BLaER1 treated with 17β-estradiol and CSF1 and Interleukin-3, amounts not matched to agents 10 nM and 100 nM (cell line): ENCODE results near the gene HIVEP1.

Experiments used
- H3K27ac ChIP-seq, 11 experiments: shearing (Covaris generic); formaldehyde crosslinking; 2 replicates each; pipeline ENCODE4 v1.8.1; 2022
- H3K27me3 ChIP-seq, 11 experiments: shearing (Covaris generic); formaldehyde crosslinking; 2 replicates each; pipeline ENCODE4 v1.8.1; 2022
- H3K36me3 ChIP-seq, 11 experiments: shearing (Covaris generic); formaldehyde crosslinking; 2 replicates each; pipeline ENCODE4 v1.8.1; 2022
- H3K4me1 ChIP-seq, 10 experiments: shearing (Covaris generic); formaldehyde crosslinking; 2 replicates each; pipeline ENCODE4 v1.8.1; 2022
- H3K4me2 ChIP-seq, 11 experiments: shearing (Covaris generic); formaldehyde crosslinking; 2 replicates each; pipeline ENCODE4 v1.8.1; 2022
- H3K4me3 ChIP-seq, 10 experiments: shearing (Covaris generic); formaldehyde crosslinking; 2 replicates each; pipeline ENCODE4 v1.8.1; 2022
- H3K9ac ChIP-seq, 11 experiments: shearing (Covaris generic); formaldehyde crosslinking; 2 replicates each; pipeline ENCODE4 v1.8.1; 2022
- H3K9me3 ChIP-seq, 11 experiments: shearing (Covaris generic); formaldehyde crosslinking; replicated peaks in 1 of 11; 2 replicates each; pipeline ENCODE4 v1.8.1; 2022
- H4K20me1 ChIP-seq, 11 experiments: shearing (Covaris generic); formaldehyde crosslinking; 2 replicates each; pipeline ENCODE4 v1.8.1; 2022
- Cebpa-rat ChIP-seq, 11 experiments: shearing (Covaris generic); IDR thresholded peaks; 2 replicates each; pipeline ENCODE4 v1.8.1; 2022

HIVEP1 gene

GRCh38 chr6:11972806-11973205 lies 39.3 kb upstream of the HIVEP1 start:
- Histone ChIP-seq H3K27ac (peak overlapping the region in 6 of 11 experiments; percentile 15 to 69 (median 32); a peak in 7 of 22 replicates), H4K20me1 (no peaks in the 10 kb centered on the region), H3K9ac (no peak overlapping the region), H3K4me2 (peak overlapping the region in 1 of 11 experiments; percentile 18; a peak in 1 of 22 replicates), H3K9me3 (no peaks in the 10 kb centered on the region), H3K4me3 (no peak overlapping the region), H3K36me3 (no peaks in the 10 kb centered on the region), H3K27me3 (no peaks in the 10 kb centered on the region), H3K4me1 (peaks cover 22 to 30% (median 26%) of the 10 kb centered on the region in 10 experiments)
- TF ChIP-seq Cebpa-rat (IDR thresholded peaks at IDR 0.05): no peak

DNA sequence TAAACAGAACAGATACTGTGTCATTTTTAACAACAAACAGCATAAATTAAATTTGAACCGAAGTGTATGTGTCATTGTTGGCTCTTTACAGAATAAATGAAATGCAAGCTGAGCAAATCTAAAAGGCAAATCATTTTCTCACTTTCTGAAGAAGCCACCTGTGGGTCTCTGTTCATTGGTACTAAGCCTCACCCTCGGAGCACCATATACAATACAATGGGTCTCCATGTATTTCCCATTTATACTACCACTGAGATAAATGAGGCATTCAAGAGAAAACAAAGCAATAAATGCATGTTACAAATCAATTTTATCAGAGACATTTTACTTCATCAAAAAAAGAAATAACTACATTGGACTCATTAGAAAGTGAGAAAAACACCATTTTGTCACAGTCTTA lies 38.9 kb upstream of the HIVEP1 start:
- Histone ChIP-seq H3K4me2 (no peak overlapping the region), H4K20me1 (no peaks in the 10 kb centered on the region), H3K27ac (peak overlapping the region in 6 of 11 experiments; percentile 15 to 69 (median 34); a peak in 8 of 22 replicates), H3K27me3 (no peaks in the 10 kb centered on the region), H3K9me3 (no peaks in the 10 kb centered on the region), H3K36me3 (no peaks in the 10 kb centered on the region), H3K9ac (no peak overlapping the region), H3K4me1 (peaks cover 22 to 28% (median 23%) of the 10 kb centered on the region in 10 experiments), H3K4me3 (no peak overlapping the region)
- TF ChIP-seq Cebpa-rat (IDR thresholded peaks at IDR 0.05): no peak

DNA sequence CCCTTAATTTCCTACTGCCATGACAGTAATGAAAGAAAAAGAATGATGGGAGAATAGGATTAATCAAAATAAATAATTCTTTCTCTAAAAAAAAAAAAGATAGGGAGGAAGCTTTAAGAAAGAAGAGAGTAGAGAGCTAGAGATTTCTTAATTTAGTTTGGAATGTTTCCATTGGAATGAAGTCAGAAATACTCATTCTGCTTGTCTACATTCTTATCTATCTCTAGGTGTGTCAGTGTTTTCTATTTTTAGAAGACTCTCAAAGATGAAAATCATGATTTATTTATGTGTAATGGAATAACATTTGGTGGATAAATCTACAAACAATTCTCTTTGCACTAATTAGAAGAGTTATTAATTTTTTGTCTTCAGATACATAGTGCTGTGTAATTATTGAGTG lies 38.0 kb upstream of the HIVEP1 start:
- no peaks in the 10 kb centered on the region for H3K9me3 ChIP-seq
- no peaks in the 10 kb centered on the region for H3K36me3 ChIP-seq
- no peaks in the 10 kb centered on the region for H3K27me3 ChIP-seq
- no peak overlapping the region for H3K9ac ChIP-seq
- H4K20me1 ChIP-seq: no peaks in the 10 kb centered on the region
- H3K4me1 ChIP-seq: peaks cover 18 to 32% (median 20%) of the 10 kb centered on the region in 10 experiments
- H3K4me3 ChIP-seq: no peak overlapping the region
- H3K27ac ChIP-seq: peak overlapping the region in 5 of 11 experiments; percentile 12 to 83 (median 78); a peak in 5 of 22 replicates
- H3K4me2 ChIP-seq: no peak overlapping the region
- no peak for TF ChIP-seq Cebpa-rat (IDR thresholded peaks at IDR 0.05)

DNA sequence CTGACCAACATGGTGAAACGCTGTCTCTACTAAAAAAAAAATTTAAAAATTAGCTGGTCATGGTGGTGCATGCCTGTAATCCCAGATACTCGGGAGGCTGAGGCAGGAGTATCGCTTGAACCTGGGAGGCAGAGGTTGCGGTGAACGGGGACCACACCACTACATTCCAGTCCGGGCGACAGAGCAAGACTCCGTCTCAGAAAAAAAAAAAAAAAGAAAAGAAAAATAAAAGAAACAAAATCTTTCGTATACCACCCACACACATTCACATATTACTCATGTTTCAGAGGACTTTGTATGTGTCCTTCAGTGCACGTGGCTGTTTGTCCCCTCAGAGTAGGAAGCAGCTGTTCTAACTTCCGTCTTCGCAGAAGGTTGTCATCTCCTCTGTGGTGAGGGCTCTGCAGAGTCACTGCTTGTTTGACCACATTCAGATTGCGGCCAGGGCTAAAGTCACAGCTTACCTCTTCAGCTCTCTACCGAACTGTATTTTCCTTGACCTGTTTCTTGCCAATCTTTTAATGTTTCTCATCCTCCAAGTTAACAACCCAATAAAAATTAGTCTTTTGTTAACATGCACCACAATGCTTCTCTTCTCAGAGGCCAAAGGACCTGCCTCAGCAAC lies 36.6 kb upstream of the HIVEP1 start:
- Histone ChIP-seq H3K4me2 (peak overlapping the region; percentile 38 to 86 (median 62)), H3K27me3 (no peaks in the 10 kb centered on the region), H3K27ac (peak overlapping the region; percentile 54 to 84 (median 76); a peak in 21 of 22 replicates), H3K36me3 (no peaks in the 10 kb centered on the region), H3K9ac (peak overlapping the region in 8 of 11 experiments; percentile 21 to 55 (median 40); a peak in 11 of 22 replicates), H4K20me1 (no peaks in the 10 kb centered on the region), H3K4me3 (no peak overlapping the region), H3K9me3 (no peaks in the 10 kb centered on the region), H3K4me1 (peaks cover 18 to 32% (median 20%) of the 10 kb centered on the region in 10 experiments)
- no peak for TF ChIP-seq Cebpa-rat (IDR thresholded peaks at IDR 0.05)

DNA sequence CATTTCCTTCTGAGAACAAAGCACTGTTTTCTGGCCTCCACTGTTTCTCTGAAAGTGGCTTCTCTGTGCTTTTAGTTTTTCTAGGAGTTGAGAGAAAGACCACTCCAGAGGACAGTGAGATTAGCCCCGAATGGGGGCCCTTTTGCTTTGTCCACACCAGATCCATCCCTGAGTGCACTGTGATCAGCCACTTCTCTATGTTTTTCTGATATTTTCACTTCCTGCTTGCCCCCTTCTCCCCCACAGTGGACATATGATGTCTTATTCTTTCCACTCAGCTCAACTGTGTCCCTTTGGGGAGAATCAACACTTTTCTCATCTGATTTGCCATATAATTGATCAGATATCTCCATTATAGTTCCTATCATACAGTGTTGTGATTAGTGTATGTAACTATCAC lies 35.6 kb upstream of the HIVEP1 start:
- Histone ChIP-seq H3K4me2 (peak overlapping the region in 10 of 11 experiments; percentile 5 to 86 (median 58); a peak in 15 of 22 replicates), H3K9ac (peak overlapping the region in 4 of 11 experiments; percentile 21 to 45 (median 34); a peak in 2 of 22 replicates), H4K20me1 (no peaks in the 10 kb centered on the region), H3K36me3 (no peaks in the 10 kb centered on the region), H3K4me3 (no peak overlapping the region), H3K27ac (peak overlapping the region in 10 of 11 experiments; percentile 55 to 84 (median 77); a peak in 19 of 22 replicates), H3K9me3 (no peaks in the 10 kb centered on the region), H3K4me1 (peaks cover 18 to 32% (median 20%) of the 10 kb centered on the region in 10 experiments), H3K27me3 (no peaks in the 10 kb centered on the region)
- no peak for TF ChIP-seq Cebpa-rat (IDR thresholded peaks at IDR 0.05)

DNA sequence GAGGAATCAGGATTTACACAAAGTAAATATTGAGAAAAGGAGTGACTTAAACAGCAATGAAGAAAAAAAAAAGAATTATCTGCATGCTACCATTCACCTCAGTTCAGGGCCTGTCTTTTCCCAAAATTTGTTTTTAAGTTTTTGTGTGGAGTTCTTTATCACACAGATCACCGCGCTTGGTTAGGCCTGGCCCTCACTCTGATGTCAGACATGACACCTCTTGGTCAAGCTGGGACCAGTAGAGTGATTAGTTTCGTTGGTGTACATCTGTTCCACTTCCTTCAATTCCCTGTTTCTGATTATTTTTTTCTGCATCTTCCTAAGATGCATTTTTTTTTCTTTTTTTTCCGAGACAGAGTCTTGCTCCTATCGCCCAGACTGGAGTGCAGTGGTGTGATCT lies 34.9 kb upstream of the HIVEP1 start:
- no peaks in the 10 kb centered on the region for H4K20me1 ChIP-seq
- H3K27ac ChIP-seq: peak overlapping the region in 2 of 11 experiments; percentile 69 to 83; a peak in 2 of 22 replicates
- no peak overlapping the region for H3K4me2 ChIP-seq
- H3K27me3 ChIP-seq: no peaks in the 10 kb centered on the region
- no peak overlapping the region for H3K9ac ChIP-seq
- no peaks in the 10 kb centered on the region for H3K36me3 ChIP-seq
- TF ChIP-seq Cebpa-rat (IDR thresholded peaks at IDR 0.05): no peak
- peaks cover 18 to 32% (median 20%) of the 10 kb centered on the region in 10 experiments for H3K4me1 ChIP-seq
- no peaks in the 10 kb centered on the region for H3K9me3 ChIP-seq
- no peak overlapping the region for H3K4me3 ChIP-seq

DNA sequence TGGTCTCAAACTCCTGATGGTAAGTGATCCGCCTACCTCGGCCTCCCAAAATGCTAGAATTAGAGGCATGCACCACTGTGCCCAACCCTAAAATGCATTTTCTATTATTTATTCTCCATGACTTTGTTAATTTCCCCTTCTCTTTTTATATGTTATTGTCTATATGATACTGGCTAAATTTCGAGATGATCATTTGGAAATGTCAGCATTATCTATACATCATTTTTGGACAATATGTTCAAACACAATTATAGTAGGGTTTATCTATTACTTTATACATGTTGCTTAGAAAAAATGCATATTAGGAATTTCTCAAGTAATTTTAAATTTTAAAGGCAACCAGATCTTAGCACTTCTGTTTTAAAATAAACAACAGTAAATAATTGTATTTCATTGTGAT lies 34.4 kb upstream of the HIVEP1 start:
- H3K9ac ChIP-seq: no peak overlapping the region
- H3K27ac ChIP-seq: no peak overlapping the region
- H3K4me1 ChIP-seq: peaks cover 18 to 32% (median 20%) of the 10 kb centered on the region in 10 experiments
- H3K36me3 ChIP-seq: no peaks in the 10 kb centered on the region
- no peaks in the 10 kb centered on the region for H4K20me1 ChIP-seq
- H3K9me3 ChIP-seq: no peaks in the 10 kb centered on the region
- H3K27me3 ChIP-seq: no peaks in the 10 kb centered on the region
- no peak for TF ChIP-seq Cebpa-rat (IDR thresholded peaks at IDR 0.05)
- H3K4me2 ChIP-seq: no peak overlapping the region
- H3K4me3 ChIP-seq: no peak overlapping the region

GRCh38 chr6:11978169-11978987 lies 33.7 kb upstream of the HIVEP1 start:
- Histone ChIP-seq H4K20me1 (no peaks in the 10 kb centered on the region), H3K4me2 (peak overlapping the region in 2 of 11 experiments; percentile 7 to 43; a peak in 2 of 22 replicates), H3K36me3 (no peaks in the 10 kb centered on the region), H3K27me3 (no peaks in the 10 kb centered on the region), H3K9me3 (no peaks in the 10 kb centered on the region), H3K4me1 (peaks cover 18 to 32% (median 19%) of the 10 kb centered on the region in 10 experiments), H3K9ac (no peak overlapping the region), H3K27ac (no peak overlapping the region; a peak in 1 of 22 replicates), H3K4me3 (no peak overlapping the region)
- TF ChIP-seq Cebpa-rat (IDR thresholded peaks at IDR 0.05): no peak

DNA sequence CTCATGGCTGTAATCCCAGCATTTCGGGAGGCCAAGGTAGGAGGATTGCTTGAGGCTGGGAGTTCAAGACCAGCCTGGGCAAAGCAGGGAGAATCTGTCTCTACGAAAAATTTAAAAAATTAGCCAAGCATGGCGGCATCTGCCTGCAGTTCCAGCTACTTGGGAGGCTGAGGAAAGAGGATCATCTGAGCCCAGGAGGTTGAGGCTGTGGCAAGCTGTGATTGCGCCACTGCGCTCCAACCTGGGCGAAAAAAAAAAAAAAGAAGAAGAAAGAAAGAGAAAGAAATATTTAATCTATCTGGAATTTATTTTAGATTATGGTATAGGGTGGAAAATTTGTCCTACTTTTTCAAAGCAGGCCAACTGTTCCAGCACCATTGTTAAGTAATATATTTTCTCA lies 32.2 kb upstream of the HIVEP1 start:
- no peaks in the 10 kb centered on the region for H3K27me3 ChIP-seq
- no peak overlapping the region for H3K4me3 ChIP-seq
- H3K9ac ChIP-seq: no peak overlapping the region
- H3K4me1 ChIP-seq: peaks cover 17 to 32% (median 19%) of the 10 kb centered on the region in 10 experiments
- no peaks in the 10 kb centered on the region for H3K9me3 ChIP-seq
- no peak overlapping the region for H3K27ac ChIP-seq
- H3K36me3 ChIP-seq: no peaks in the 10 kb centered on the region
- no peak overlapping the region for H3K4me2 ChIP-seq
- no peaks in the 10 kb centered on the region for H4K20me1 ChIP-seq
- TF ChIP-seq Cebpa-rat (IDR thresholded peaks at IDR 0.05): 0 out of 22 replicates have a peak, but pooled peaks of 1 of the 11 experiments have one; percentile 20
